MM.1S (cell line): ENCODE data around the gene SLC26A2.

Experiments
- DNase-seq: peaks from one replicate; pipeline ENCODE4 v3.0.0-alpha.2; 2015
- H2AFZ ChIP-seq: fragments of 300-600 bp; sonication (generic); 2 replicates; pipeline ENCODE4 v1.6.0; 2016; ENCODE audit warnings: antibody characterized with exemption, low read length
- H3F3A ChIP-seq: fragments of 300-600 bp; sonication (generic); 2 replicates; pipeline ENCODE4 v1.6.1; 2016; ENCODE audit warnings: mild to moderate bottlenecking, antibody characterized with exemption, low read length, moderate library complexity, mixed read lengths; ENCODE audit not compliant: insufficient read depth
- H3K27ac ChIP-seq: fragments of 300-600 bp; sonication (generic); 2 replicates; pipeline ENCODE4 v1.5.1; 2016; ENCODE audit warnings: mild to moderate bottlenecking, low read length
- H3K27me3 ChIP-seq: fragments of 300-600 bp; sonication (generic); replicated peaks from 2 replicates; pipeline ENCODE4 v1.6.0; 2016; ENCODE audit warnings: low read length; ENCODE audit not compliant: insufficient read depth
- H3K36me3 ChIP-seq: fragments of 300-600 bp; sonication (generic); replicated peaks from 2 replicates; pipeline ENCODE4 v1.6.1; 2016; ENCODE audit warnings: mild to moderate bottlenecking, low read length, mixed read lengths; ENCODE audit not compliant: insufficient read depth
- H3K4me1 ChIP-seq: fragments of 300-600 bp; sonication (generic); 2 replicates; pipeline ENCODE4 v1.6.1; 2016; ENCODE audit warnings: low read length, mixed read lengths
- H3K4me2 ChIP-seq: fragments of 300-600 bp; sonication (generic); 2 replicates; pipeline ENCODE4 v1.6.0; 2016; ENCODE audit warnings: low read depth, low read length
- H3K4me3 ChIP-seq: fragments of 300-600 bp; sonication (generic); 2 replicates; pipeline ENCODE4 v1.5.1; 2016; ENCODE audit warnings: low read length, mixed read lengths
- H3K79me2 ChIP-seq: fragments of 300-600 bp; sonication (generic); 2 replicates; pipeline ENCODE4 v1.6.1; 2016; ENCODE audit warnings: mixed run types, low read length, mixed read lengths
- H3K9ac ChIP-seq: fragments of 300-600 bp; sonication (generic); 2 replicates; pipeline ENCODE4 v1.6.1; 2016; ENCODE audit warnings: low read length, mixed read lengths
- H3K9me2 ChIP-seq: fragments of 300-600 bp; sonication (generic); replicated peaks from 2 replicates; pipeline ENCODE4 v1.6.1; 2016; ENCODE audit warnings: mild to moderate bottlenecking, low read length, mixed read lengths; ENCODE audit not compliant: insufficient read depth
- H3K9me3 ChIP-seq: fragments of 300-600 bp; sonication (generic); replicated peaks from 2 replicates; pipeline ENCODE4 v1.6.1; 2016; ENCODE audit warnings: mild to moderate bottlenecking, low read length, mixed read lengths; ENCODE audit not compliant: insufficient read depth
- H4K20me1 ChIP-seq: fragments of 300-600 bp; sonication (generic); 2 replicates; pipeline ENCODE4 v1.6.1; 2016; ENCODE audit warnings: mild to moderate bottlenecking, low read length, moderate library complexity, mixed read lengths; ENCODE audit not compliant: insufficient read depth
- CTCF ChIP-seq: fragments of 300-600 bp; sonication (generic); IDR thresholded peaks from 2 replicates; pipeline ENCODE4 v1.5.1; 2016; ENCODE audit warnings: antibody characterized with exemption, low read length, mixed read lengths
- EZH2 ChIP-seq: fragments of 300-600 bp; sonication (generic); optimal IDR thresholded peaks from 2 replicates; pipeline ENCODE3; 2017; ENCODE audit warnings: low read depth, mild to moderate bottlenecking, antibody characterized with exemption, low read length, mixed read lengths
- EZH2phosphoT487 ChIP-seq: fragments of 300-600 bp; sonication (generic); IDR thresholded peaks from 2 replicates; pipeline ENCODE4 v1.6.1; 2018; ENCODE audit warnings: antibody characterized with exemption, low read length

The SLC26A2 gene

GRCh38 chr5:149960272-149961185, at the start of gene SLC26A2:
TSS of gene SLC26A2 (plus strand) at chr5:149960758. CDS start at chr5:149977653, 16,895 bp downstream.
- Histone ChIP-seq H3K27ac (peak within 1 kb of the TSS; percentile 83), H3F3A (peaks cover 19% of the 10 kb centered on the region), H3K27me3 (no peaks in the 10 kb centered on the region)

GRCh38 chr5:149911031-149911430, 49.5 kb upstream of the SLC26A2 start:
- Histone ChIP-seq H3K79me2 (no peaks in the 10 kb centered on the region), H3K27me3 (no peaks in the 10 kb centered on the region), H3K9me2 (no peaks in the 10 kb centered on the region), H3F3A (no peaks in the 10 kb centered on the region), H3K4me2 (no peak overlapping the region), H4K20me1 (no peaks in the 10 kb centered on the region), H3K4me3 (no peak overlapping the region), H3K27ac (no peak overlapping the region), H3K36me3 (no peaks in the 10 kb centered on the region), H3K9me3 (no peaks in the 10 kb centered on the region), H2AFZ (no peak overlapping the region), H3K4me1 (0 out of 2 replicates have a peak, but pooled peaks cover 3% of the 10 kb centered on the region), H3K9ac (no peak overlapping the region)
- DNase-seq, result no peak
- TF ChIP-seq EZH2 (no peak), CTCF (no peak), EZH2phosphoT487 (no peak)

More at GRCh38 chr5:149960272-149961185, at the start of gene SLC26A2:
- Histone ChIP-seq H3K79me2 (no peaks in the 10 kb centered on the region), H3K9ac (peak within 1 kb of the TSS; percentile 80), H3K36me3 (no peaks in the 10 kb centered on the region), H3K4me1 (peaks cover 15% of the 10 kb centered on the region), H3K9me3 (no peaks in the 10 kb centered on the region), H3K9me2 (no peaks in the 10 kb centered on the region), H2AFZ (peak within 1 kb of the TSS; percentile 95), H4K20me1 (no peaks in the 10 kb centered on the region), H3K4me3 (peak within 1 kb of the TSS; percentile 81), H3K4me2 (peak within 1 kb of the TSS; percentile 97)
- peak; percentile 98 for DNase-seq
- TF ChIP-seq EZH2 (no peak), EZH2phosphoT487 (no peak), CTCF (no peak)

- Histone ChIP-seq H3K4me2 (no peak overlapping the region), H3K36me3 (no peaks in the 10 kb centered on the region), H3F3A (no peaks in the 10 kb centered on the region), H3K27me3 (no peaks in the 10 kb centered on the region), H3K9me3 (no peaks in the 10 kb centered on the region), H3K79me2 (no peaks in the 10 kb centered on the region), H3K9ac (no peak overlapping the region), H3K4me1 (0 out of 2 replicates have a peak, but pooled peaks cover 3% of the 10 kb centered on the region), H3K4me3 (no peak overlapping the region), H3K9me2 (no peaks in the 10 kb centered on the region), H4K20me1 (no peaks in the 10 kb centered on the region), H2AFZ (no peak overlapping the region), H3K27ac (no peak overlapping the region)
- no peak for DNase-seq
- TF ChIP-seq EZH2phosphoT487, result no peak
- TF ChIP-seq CTCF, result no peak
- TF ChIP-seq EZH2, result no peak
Observed at GRCh38 chr5:149912226-149912871, 48.2 kb upstream of the SLC26A2 start.
